Nephron progenitor cell (in vitro differentiated cells): ENCODE data around the gene NEK6.

Experiments
- DNase-seq: peaks from one replicate; pipeline ENCODE4 v3.0.0; 2021
- H3K27ac Mint-ChIP-seq: 2 replicates; pipeline ENCODE4 v1.8.0; 2021; ENCODE audit warnings: mild to moderate bottlenecking, moderate library complexity, mixed read lengths
- H3K27me3 Mint-ChIP-seq: 2 replicates; pipeline ENCODE4 v1.8.0; 2021; ENCODE audit warnings: mild to moderate bottlenecking, low read depth, mixed read lengths; ENCODE audit not compliant: poor library complexity
- H3K36me3 Mint-ChIP-seq: 2 replicates; pipeline ENCODE4 v1.8.0; 2021; ENCODE audit warnings: low read depth, mixed read lengths
- H3K4me1 Mint-ChIP-seq: 2 replicates; pipeline ENCODE4 v1.8.0; 2021; ENCODE audit warnings: mixed read lengths
- H3K4me3 Mint-ChIP-seq: 2 replicates; pipeline ENCODE4 v1.8.0; 2021; ENCODE audit warnings: mild to moderate bottlenecking, moderate library complexity, mixed read lengths
- H3K9me3 Mint-ChIP-seq: 2 replicates; pipeline ENCODE4 v1.8.0; 2021; ENCODE audit warnings: mild to moderate bottlenecking, moderate library complexity, mixed read lengths
- TF ChIP-seq, protein P1 (sequence below): fragments of 200-600 bp; sonication (generic); IDR thresholded peaks from 2 replicates; pipeline ENCODE4 v1.5.0; 2021; ENCODE audit warnings: antibody characterized with exemption

Gene NEK6

DNA sequence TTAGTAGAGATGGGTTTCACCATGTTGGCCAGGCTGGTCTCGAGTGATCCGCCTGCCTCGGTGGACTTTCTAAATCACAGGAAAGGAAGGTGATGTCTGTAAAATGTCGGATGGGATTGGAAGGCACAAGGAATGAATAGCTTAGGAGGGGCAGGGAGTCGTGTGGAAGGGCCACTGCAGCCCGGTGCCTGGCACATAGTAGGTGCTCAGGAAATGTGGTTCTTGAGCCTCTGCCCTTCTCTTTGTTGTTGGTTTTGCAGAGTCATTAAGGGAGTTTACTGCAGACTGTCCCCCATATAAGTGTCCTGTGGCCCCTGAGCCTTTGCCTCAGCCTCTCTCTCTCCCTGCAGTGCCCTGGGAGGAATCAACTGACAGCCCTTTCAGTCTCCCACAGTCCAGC, 11.8 kb downstream of the NEK6 start:
- Mint-ChIP-seq H3K27ac (no peak overlapping the region), H3K4me3 (no peak overlapping the region), H3K4me1 (peaks cover 61% of the 10 kb centered on the region), H3K27me3 (peaks cover 5% of the 10 kb centered on the region), H3K36me3 (no peaks in the 10 kb centered on the region), H3K9me3 (no peaks in the 10 kb centered on the region)
- TF ChIP-seq, protein P1, sequence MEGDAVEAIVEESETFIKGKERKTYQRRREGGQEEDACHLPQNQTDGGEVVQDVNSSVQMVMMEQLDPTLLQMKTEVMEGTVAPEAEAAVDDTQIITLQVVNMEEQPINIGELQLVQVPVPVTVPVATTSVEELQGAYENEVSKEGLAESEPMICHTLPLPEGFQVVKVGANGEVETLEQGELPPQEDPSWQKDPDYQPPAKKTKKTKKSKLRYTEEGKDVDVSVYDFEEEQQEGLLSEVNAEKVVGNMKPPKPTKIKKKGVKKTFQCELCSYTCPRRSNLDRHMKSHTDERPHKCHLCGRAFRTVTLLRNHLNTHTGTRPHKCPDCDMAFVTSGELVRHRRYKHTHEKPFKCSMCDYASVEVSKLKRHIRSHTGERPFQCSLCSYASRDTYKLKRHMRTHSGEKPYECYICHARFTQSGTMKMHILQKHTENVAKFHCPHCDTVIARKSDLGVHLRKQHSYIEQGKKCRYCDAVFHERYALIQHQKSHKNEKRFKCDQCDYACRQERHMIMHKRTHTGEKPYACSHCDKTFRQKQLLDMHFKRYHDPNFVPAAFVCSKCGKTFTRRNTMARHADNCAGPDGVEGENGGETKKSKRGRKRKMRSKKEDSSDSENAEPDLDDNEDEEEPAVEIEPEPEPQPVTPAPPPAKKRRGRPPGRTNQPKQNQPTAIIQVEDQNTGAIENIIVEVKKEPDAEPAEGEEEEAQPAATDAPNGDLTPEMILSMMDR, result no peak
- no peak for DNase-seq

DNA sequence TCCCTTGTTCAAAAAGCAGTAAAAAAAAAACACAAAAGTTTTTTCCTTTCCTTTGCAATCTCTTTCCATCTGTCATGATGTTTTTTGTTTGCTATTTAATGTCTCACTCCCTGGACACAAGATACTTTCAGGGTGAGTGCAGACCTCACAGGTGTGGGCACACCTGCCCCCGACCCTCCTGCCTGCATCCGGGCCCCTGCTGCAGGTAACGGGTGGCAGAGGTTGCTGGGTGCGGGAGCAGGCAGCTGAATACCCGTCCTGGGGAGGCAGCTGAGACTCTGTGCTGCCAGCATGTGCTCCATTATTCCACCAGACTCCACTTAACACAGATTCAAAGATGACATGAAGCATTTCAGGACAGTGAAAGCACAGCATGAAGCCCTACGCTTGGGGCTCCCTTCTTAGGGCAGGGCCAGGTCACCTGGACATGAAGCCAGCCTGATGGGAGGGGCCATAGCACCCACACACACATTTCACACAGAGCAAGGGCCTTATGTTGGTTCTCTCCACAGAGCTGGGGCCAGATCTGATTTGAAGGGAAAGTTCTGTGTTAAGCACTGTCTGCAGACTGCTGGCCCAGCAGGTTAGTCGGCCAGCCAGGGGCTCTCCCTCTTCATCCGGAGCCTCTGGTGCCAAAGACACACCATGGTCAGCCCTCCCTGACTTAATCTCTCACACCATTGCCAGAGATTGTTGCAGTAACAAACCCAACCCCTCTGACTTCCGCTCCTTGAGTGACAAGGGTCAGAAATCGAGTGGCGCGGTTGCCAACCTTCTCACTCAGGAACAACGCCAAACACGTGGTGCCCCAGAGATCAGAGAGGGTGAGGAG, 13.0 kb downstream of the NEK6 start:
- H3K9me3 Mint-ChIP-seq, result no peaks in the 10 kb centered on the region
- no peak overlapping the region for H3K4me3 Mint-ChIP-seq
- H3K27ac Mint-ChIP-seq, result peak overlapping the region; percentile 66
- TF ChIP-seq, protein P1, result no peak
- H3K36me3 Mint-ChIP-seq, result no peaks in the 10 kb centered on the region
- peaks cover 66% of the 10 kb centered on the region for H3K4me1 Mint-ChIP-seq
- H3K27me3 Mint-ChIP-seq, result peaks cover 5% of the 10 kb centered on the region
- no peak for DNase-seq

- Mint-ChIP-seq H3K9me3 (no peaks in the 10 kb centered on the region), H3K36me3 (no peaks in the 10 kb centered on the region), H3K4me1 (peaks cover 62% of the 10 kb centered on the region), H3K27me3 (peaks cover 5% of the 10 kb centered on the region), H3K4me3 (no peak overlapping the region), H3K27ac (no peak overlapping the region)
- DNase-seq, result no peak
- TF ChIP-seq, protein P1, result no peak
These were observed 13.9 kb downstream of the NEK6 start for GRCh38 chr9:124271660-124272059.

DNA sequence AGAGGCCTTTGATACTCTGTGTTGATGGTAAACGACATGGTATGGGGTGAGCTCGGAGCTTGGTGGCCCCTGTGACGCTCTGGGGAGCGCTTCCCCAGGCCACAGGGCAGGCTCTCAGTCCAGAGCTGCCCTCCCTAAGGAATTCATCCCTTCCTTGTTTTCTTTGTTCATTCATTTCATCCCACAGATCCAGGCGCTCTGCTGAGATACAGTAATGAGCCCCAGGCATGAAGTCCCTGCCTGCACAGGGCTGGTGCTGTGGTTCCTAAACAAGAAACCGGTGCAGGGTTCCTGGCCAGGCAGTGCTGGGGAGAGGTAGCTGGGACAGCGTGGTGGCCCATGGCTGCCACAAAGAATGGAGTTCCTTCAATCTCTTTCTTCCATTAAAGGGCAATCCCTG, 14.4 kb downstream of the NEK6 start:
- Mint-ChIP-seq H3K4me3 (no peak overlapping the region), H3K27me3 (peaks cover 5% of the 10 kb centered on the region), H3K4me1 (peaks cover 57% of the 10 kb centered on the region), H3K9me3 (no peaks in the 10 kb centered on the region), H3K36me3 (no peaks in the 10 kb centered on the region), H3K27ac (no peak overlapping the region)
- DNase-seq, result no peak
- TF ChIP-seq, protein P1, result no peak

DNA sequence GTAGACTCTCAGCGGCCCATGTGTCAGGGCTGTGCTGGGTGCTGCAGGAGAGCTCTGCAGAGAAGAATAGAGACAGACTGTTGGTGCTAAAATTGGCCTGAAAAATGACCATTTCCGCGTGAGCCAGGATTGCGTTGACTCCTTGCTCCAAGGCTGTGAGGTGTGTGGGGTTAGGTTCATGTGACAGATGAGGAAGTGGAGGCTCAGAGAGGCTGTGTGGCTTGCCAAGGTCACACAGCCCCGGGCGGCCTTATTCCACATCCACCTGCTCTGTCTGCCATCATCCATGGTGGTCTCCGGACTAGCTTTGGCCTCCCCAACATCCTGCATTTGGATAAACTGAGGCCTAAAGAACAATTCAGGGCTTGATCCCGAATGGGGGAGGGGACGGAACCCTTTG, 15.2 kb downstream of the NEK6 start:
- DNase-seq, result no peak
- Mint-ChIP-seq H3K36me3 (no peaks in the 10 kb centered on the region), H3K4me3 (no peak overlapping the region), H3K4me1 (peaks cover 57% of the 10 kb centered on the region), H3K27ac (peak overlapping the region; percentile 39), H3K9me3 (no peaks in the 10 kb centered on the region), H3K27me3 (peaks cover 5% of the 10 kb centered on the region)
- TF ChIP-seq, protein P1, result no peak
